Measurements from ENCODE around the gene ZNF354C.

Gene ZNF354C

GRCh38 chr5:179122411-179123108 lies 62.4 kb downstream of the ZNF354C start:
- TF ChIP-seq SPI1 (IDR thresholded peaks at IDR 0.05; ENCODE audit: borderline replicate concordance, low read depth) = no peak
- TF ChIP-seq POLR2AphosphoS5 (IDR thresholded peaks at IDR 0.05; ENCODE audit: low read depth) = no peak
- no peak for TF ChIP-seq REST (IDR thresholded peaks at IDR 0.05; ENCODE audit: insufficient replicate concordance, low read depth)
- no peak for TF ChIP-seq CTCF (IDR thresholded peaks at IDR 0.05; ENCODE audit: insufficient read depth, low read length)
- no peak for TF ChIP-seq GABPA (IDR thresholded peaks at IDR 0.05; ENCODE audit: low read depth)
- Histone ChIP-seq H3K4me3 (replicated peaks; ENCODE audit: insufficient read depth, low read length) (no peak overlapping the region), H3K27me3 (ENCODE audit: insufficient read depth, poor library complexity, severe bottlenecking) (no peaks in the 10 kb centered on the region), H3K27ac (replicated peaks) (no peak overlapping the region)
- no peak for DNase-seq (ENCODE audit: low read depth in 1 of 2, low spot score in 1 of 2)

- no peak for TF ChIP-seq CTCF (IDR thresholded peaks at IDR 0.05; ENCODE audit: insufficient read depth, low read length)
- no peak for TF ChIP-seq SPI1 (IDR thresholded peaks at IDR 0.05; ENCODE audit: borderline replicate concordance, low read depth)
- no peak for TF ChIP-seq POLR2AphosphoS5 (IDR thresholded peaks at IDR 0.05; ENCODE audit: low read depth)
- no peak for TF ChIP-seq GABPA (IDR thresholded peaks at IDR 0.05; ENCODE audit: low read depth)
- TF ChIP-seq REST (IDR thresholded peaks at IDR 0.05; ENCODE audit: insufficient replicate concordance, low read depth) = no peak
- no peaks in the 10 kb centered on the region for H3K27me3 ChIP-seq (ENCODE audit: insufficient read depth, poor library complexity, severe bottlenecking)
- H3K27ac ChIP-seq (replicated peaks) = no peak overlapping the region
- no peak overlapping the region for H3K4me3 ChIP-seq (replicated peaks; ENCODE audit: insufficient read depth, low read length)
- no peak for DNase-seq (ENCODE audit: low read depth in 1 of 2, low spot score in 1 of 2)
Observed at GRCh38 chr5:179123109-179123426, 62.9 kb downstream of the ZNF354C start.

- Histone ChIP-seq H3K4me3 (replicated peaks; ENCODE audit: insufficient read depth, low read length) (no peak overlapping the region), H3K27ac (replicated peaks) (no peak overlapping the region), H3K27me3 (ENCODE audit: insufficient read depth, poor library complexity, severe bottlenecking) (no peaks in the 10 kb centered on the region)
- no peak for DNase-seq (ENCODE audit: low read depth in 1 of 2, low spot score in 1 of 2)
- TF ChIP-seq SPI1 (IDR thresholded peaks at IDR 0.05; ENCODE audit: borderline replicate concordance, low read depth) = no peak
- no peak for TF ChIP-seq REST (IDR thresholded peaks at IDR 0.05; ENCODE audit: insufficient replicate concordance, low read depth)
- no peak for TF ChIP-seq GABPA (IDR thresholded peaks at IDR 0.05; ENCODE audit: low read depth)
- TF ChIP-seq CTCF (IDR thresholded peaks at IDR 0.05; ENCODE audit: insufficient read depth, low read length) = no peak
- TF ChIP-seq POLR2AphosphoS5 (IDR thresholded peaks at IDR 0.05; ENCODE audit: low read depth) = no peak
Observed at GRCh38 chr5:179123491-179124272, 63.5 kb downstream of the ZNF354C start.
